Measurements from ENCODE around the gene CCNL2.
A peak's percentile ranks its signal among the peaks of the same experiment; 100 is the strongest.

Gene CCNL2

GRCh38 chr1:1438531-1439381 is 39.6 kb upstream of the CCNL2 start:
- no peak for TF ChIP-seq CTCF (IDR thresholded peaks at IDR 0.05; ENCODE audit: borderline replicate concordance, insufficient read depth, low read depth, low read length)
- H3K4me3 ChIP-seq (ENCODE audit: low read depth, low read length): no peak overlapping the region

GRCh38 chr1:1437904-1438376 is 38.8 kb upstream of the CCNL2 start:
- H3K4me3 ChIP-seq (ENCODE audit: low read depth, low read length): no peak overlapping the region
- no peak for TF ChIP-seq CTCF (IDR thresholded peaks at IDR 0.05; ENCODE audit: borderline replicate concordance, insufficient read depth, low read depth, low read length)

GRCh38 chr1:1437033-1437903 is 38.1 kb upstream of the CCNL2 start:
- H3K4me3 ChIP-seq (ENCODE audit: low read depth, low read length): no peak overlapping the region
- no peak for TF ChIP-seq CTCF (IDR thresholded peaks at IDR 0.05; ENCODE audit: borderline replicate concordance, insufficient read depth, low read depth, low read length)

GRCh38 chr1:1436630-1437032 is 37.5 kb upstream of the CCNL2 start:
- H3K4me3 ChIP-seq (ENCODE audit: low read depth, low read length): no peak overlapping the region
- TF ChIP-seq CTCF (IDR thresholded peaks at IDR 0.05; ENCODE audit: borderline replicate concordance, insufficient read depth, low read depth, low read length): no peak

- TF ChIP-seq CTCF (IDR thresholded peaks at IDR 0.05; ENCODE audit: borderline replicate concordance, insufficient read depth, low read depth, low read length): no peak
- H3K4me3 ChIP-seq (ENCODE audit: low read depth, low read length): peak overlapping the region; percentile 37
Observed at GRCh38 chr1:1435911-1436629, 36.9 kb upstream of the CCNL2 start.

- peak within 1 kb of the TSS; percentile 42 for H3K4me3 ChIP-seq (ENCODE audit: low read depth, low read length)
- TF ChIP-seq CTCF (IDR thresholded peaks at IDR 0.05; ENCODE audit: borderline replicate concordance, insufficient read depth, low read depth, low read length): no peak
Observed at GRCh38 chr1:1435106-1435903, 36.2 kb upstream of the CCNL2 start, which contains the start of gene VWA1. VWA1 (plus strand) TSS chr1:1435690; CDS start chr1:1435749, 59 bp downstream.
